ENCODE results near the gene PBXIP1. TPM values are rescaled to one million over a fixed set of nuclear protein-coding genes. Genes with fewer than 3 reads are reported as not detected.

The PBXIP1 gene
- total and polyA plus RNA-seq, 2 of the 13 experiments (the other 11 are each of a cell fraction or from before 2014, with no cell fraction given) = 16.3 to 31.9 TPM

DNA sequence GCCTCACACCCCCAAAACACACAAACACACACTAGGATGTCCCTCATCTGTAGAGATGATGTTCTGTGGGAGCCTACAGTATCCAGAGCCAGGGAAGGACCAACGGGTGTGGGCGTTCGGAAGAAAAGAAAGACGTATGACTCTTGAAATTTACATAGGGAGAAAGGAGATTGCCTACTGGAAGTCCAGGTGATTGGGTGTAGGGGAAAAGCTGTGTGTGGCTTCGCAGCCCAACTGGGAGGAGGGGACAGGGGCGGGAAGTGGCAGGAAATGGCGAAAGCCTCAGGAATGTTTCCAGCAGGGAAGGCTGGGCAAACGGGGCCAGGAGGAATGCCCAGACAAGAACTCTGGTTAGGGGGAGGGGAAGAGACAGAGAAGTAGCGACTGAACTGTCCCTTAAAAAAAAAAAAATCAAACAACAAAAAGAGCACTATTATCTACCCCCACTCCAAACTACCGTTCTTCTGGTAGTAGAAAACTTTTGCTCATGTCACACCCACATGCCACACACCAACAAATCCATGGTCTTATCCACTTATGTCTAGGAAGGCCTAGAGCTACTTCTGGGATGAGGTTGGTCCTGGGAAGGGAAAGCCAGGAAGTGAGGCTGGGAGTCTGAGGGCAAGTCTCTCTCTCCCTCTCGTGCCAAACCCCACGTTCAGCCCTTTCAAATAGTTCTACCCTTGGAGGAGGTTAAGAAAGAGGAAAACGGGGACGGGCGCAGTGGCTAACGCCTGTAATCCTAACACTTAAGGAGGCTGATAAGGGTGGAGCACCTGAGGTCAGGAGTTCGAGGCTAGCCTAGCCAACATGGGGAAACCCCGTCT, 16.8 kb upstream of the PBXIP1 start (continued):
- TF ChIP-seq, protein P1, sequence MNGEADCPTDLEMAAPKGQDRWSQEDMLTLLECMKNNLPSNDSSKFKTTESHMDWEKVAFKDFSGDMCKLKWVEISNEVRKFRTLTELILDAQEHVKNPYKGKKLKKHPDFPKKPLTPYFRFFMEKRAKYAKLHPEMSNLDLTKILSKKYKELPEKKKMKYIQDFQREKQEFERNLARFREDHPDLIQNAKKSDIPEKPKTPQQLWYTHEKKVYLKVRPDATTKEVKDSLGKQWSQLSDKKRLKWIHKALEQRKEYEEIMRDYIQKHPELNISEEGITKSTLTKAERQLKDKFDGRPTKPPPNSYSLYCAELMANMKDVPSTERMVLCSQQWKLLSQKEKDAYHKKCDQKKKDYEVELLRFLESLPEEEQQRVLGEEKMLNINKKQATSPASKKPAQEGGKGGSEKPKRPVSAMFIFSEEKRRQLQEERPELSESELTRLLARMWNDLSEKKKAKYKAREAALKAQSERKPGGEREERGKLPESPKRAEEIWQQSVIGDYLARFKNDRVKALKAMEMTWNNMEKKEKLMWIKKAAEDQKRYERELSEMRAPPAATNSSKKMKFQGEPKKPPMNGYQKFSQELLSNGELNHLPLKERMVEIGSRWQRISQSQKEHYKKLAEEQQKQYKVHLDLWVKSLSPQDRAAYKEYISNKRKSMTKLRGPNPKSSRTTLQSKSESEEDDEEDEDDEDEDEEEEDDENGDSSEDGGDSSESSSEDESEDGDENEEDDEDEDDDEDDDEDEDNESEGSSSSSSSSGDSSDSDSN (CRISPR knock-in tag; IDR thresholded peaks at IDR 0.05) = peak; percentile 56; the same call in 1 of the 2 replicates
- TF ChIP-seq, protein P2, sequence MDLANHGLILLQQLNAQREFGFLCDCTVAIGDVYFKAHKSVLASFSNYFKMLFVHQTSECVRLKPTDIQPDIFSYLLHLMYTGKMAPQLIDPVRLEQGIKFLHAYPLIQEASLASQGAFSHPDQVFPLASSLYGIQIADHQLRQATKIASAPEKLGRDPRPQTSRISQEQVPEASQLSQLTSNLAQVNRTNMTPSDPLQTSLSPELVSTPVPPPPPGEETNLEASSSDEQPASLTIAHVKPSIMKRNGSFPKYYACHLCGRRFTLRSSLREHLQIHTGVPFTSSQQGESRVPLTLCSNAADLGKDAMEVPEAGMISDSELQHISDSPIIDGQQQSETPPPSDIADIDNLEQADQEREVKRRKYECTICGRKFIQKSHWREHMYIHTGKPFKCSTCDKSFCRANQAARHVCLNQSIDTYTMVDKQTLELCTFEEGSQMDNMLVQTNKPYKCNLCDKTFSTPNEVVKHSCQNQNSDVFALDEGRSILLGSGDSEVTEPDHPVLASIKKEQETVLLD (CRISPR knock-in tag; IDR thresholded peaks at IDR 0.05; ENCODE audit: low read depth) = no peak
- TF ChIP-seq ZBTB7B (CRISPR knock-in tag; IDR thresholded peaks at IDR 0.05) (no peak), ZNF230 (CRISPR knock-in tag; IDR thresholded peaks at IDR 0.05) (no peak), MEF2D (CRISPR knock-in tag; IDR thresholded peaks at IDR 0.05) (peak; percentile 52; the same call in 1 of the 2 replicates), ZNF326 (CRISPR knock-in tag; IDR thresholded peaks at IDR 0.05; ENCODE audit: borderline replicate concordance) (no peak), THYN1 (CRISPR knock-in tag; IDR thresholded peaks at IDR 0.05; ENCODE audit: borderline replicate concordance, low read depth) (no peak), HNRNPUL1 (IDR thresholded peaks at IDR 0.05; ENCODE audit: low read depth, low read length) (no peak)
- TF ChIP-seq, protein P3, sequence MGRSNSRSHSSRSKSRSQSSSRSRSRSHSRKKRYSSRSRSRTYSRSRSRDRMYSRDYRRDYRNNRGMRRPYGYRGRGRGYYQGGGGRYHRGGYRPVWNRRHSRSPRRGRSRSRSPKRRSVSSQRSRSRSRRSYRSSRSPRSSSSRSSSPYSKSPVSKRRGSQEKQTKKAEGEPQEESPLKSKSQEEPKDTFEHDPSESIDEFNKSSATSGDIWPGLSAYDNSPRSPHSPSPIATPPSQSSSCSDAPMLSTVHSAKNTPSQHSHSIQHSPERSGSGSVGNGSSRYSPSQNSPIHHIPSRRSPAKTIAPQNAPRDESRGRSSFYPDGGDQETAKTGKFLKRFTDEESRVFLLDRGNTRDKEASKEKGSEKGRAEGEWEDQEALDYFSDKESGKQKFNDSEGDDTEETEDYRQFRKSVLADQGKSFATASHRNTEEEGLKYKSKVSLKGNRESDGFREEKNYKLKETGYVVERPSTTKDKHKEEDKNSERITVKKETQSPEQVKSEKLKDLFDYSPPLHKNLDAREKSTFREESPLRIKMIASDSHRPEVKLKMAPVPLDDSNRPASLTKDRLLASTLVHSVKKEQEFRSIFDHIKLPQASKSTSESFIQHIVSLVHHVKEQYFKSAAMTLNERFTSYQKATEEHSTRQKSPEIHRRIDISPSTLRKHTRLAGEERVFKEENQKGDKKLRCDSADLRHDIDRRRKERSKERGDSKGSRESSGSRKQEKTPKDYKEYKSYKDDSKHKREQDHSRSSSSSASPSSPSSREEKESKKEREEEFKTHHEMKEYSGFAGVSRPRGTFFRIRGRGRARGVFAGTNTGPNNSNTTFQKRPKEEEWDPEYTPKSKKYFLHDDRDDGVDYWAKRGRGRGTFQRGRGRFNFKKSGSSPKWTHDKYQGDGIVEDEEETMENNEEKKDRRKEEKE (IDR thresholded peaks at IDR 0.05) = no peak
- TF ChIP-seq, protein P4, sequence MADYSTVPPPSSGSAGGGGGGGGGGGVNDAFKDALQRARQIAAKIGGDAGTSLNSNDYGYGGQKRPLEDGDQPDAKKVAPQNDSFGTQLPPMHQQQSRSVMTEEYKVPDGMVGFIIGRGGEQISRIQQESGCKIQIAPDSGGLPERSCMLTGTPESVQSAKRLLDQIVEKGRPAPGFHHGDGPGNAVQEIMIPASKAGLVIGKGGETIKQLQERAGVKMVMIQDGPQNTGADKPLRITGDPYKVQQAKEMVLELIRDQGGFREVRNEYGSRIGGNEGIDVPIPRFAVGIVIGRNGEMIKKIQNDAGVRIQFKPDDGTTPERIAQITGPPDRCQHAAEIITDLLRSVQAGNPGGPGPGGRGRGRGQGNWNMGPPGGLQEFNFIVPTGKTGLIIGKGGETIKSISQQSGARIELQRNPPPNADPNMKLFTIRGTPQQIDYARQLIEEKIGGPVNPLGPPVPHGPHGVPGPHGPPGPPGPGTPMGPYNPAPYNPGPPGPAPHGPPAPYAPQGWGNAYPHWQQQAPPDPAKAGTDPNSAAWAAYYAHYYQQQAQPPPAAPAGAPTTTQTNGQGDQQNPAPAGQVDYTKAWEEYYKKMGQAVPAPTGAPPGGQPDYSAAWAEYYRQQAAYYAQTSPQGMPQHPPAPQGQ (CRISPR knock-in tag; IDR thresholded peaks at IDR 0.05; ENCODE audit: borderline replicate concordance) = no peak
- TF ChIP-seq, protein P5, sequence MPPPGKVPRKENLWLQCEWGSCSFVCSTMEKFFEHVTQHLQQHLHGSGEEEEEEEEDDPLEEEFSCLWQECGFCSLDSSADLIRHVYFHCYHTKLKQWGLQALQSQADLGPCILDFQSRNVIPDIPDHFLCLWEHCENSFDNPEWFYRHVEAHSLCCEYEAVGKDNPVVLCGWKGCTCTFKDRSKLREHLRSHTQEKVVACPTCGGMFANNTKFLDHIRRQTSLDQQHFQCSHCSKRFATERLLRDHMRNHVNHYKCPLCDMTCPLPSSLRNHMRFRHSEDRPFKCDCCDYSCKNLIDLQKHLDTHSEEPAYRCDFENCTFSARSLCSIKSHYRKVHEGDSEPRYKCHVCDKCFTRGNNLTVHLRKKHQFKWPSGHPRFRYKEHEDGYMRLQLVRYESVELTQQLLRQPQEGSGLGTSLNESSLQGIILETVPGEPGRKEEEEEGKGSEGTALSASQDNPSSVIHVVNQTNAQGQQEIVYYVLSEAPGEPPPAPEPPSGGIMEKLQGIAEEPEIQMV (CRISPR knock-in tag; IDR thresholded peaks at IDR 0.05; ENCODE audit: low read depth) = no peak
- TF ChIP-seq, protein P6, sequence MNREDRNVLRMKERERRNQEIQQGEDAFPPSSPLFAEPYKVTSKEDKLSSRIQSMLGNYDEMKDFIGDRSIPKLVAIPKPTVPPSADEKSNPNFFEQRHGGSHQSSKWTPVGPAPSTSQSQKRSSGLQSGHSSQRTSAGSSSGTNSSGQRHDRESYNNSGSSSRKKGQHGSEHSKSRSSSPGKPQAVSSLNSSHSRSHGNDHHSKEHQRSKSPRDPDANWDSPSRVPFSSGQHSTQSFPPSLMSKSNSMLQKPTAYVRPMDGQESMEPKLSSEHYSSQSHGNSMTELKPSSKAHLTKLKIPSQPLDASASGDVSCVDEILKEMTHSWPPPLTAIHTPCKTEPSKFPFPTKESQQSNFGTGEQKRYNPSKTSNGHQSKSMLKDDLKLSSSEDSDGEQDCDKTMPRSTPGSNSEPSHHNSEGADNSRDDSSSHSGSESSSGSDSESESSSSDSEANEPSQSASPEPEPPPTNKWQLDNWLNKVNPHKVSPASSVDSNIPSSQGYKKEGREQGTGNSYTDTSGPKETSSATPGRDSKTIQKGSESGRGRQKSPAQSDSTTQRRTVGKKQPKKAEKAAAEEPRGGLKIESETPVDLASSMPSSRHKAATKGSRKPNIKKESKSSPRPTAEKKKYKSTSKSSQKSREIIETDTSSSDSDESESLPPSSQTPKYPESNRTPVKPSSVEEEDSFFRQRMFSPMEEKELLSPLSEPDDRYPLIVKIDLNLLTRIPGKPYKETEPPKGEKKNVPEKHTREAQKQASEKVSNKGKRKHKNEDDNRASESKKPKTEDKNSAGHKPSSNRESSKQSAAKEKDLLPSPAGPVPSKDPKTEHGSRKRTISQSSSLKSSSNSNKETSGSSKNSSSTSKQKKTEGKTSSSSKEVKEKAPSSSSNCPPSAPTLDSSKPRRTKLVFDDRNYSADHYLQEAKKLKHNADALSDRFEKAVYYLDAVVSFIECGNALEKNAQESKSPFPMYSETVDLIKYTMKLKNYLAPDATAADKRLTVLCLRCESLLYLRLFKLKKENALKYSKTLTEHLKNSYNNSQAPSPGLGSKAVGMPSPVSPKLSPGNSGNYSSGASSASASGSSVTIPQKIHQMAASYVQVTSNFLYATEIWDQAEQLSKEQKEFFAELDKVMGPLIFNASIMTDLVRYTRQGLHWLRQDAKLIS (CRISPR knock-in tag; IDR thresholded peaks at IDR 0.05) = peak; percentile 70; the same call in 1 of the 2 replicates
